GM18858 (cell line): Measurements from ENCODE around the gene DPP6.

Source experiments
- ATAC-seq: cut with Tn5 transposase; IDR thresholded peaks from one replicate; pipeline ENCODE4 v1.9.1; 2021; ENCODE audit not compliant: unreplicated experiment

The DPP6 gene

GRCh38 chr7:154440651-154441050, 388.5 kb downstream of the DPP6 start:
- no peak for ATAC-seq

- no peak for ATAC-seq
Measured at GRCh38 chr7:154441811-154442210, 389.6 kb downstream of the DPP6 start.

DNA sequence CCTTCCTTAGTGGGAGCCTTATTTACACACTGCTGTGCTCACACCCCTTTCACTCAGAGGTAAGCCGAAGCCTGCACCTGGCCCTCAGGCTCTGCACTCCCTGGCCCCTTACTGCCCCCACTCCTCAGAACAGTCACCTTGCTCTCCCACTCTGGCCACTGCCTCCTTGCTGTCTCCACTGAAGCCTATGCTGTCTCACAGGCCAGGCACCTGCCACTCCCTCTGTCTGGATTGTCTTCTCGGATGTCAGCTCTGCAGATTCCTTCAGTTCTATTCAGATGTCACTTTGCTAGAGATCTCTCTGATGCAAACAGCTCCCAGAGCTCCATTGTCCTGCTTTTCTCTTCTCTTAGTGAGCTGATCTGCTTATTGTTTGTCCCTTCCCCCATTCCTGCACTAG, 390.7 kb downstream of the DPP6 start:
- ATAC-seq, result no peak

GRCh38 chr7:154450451-154450850, 398.3 kb downstream of the DPP6 start:
- ATAC-seq, result no peak

DNA sequence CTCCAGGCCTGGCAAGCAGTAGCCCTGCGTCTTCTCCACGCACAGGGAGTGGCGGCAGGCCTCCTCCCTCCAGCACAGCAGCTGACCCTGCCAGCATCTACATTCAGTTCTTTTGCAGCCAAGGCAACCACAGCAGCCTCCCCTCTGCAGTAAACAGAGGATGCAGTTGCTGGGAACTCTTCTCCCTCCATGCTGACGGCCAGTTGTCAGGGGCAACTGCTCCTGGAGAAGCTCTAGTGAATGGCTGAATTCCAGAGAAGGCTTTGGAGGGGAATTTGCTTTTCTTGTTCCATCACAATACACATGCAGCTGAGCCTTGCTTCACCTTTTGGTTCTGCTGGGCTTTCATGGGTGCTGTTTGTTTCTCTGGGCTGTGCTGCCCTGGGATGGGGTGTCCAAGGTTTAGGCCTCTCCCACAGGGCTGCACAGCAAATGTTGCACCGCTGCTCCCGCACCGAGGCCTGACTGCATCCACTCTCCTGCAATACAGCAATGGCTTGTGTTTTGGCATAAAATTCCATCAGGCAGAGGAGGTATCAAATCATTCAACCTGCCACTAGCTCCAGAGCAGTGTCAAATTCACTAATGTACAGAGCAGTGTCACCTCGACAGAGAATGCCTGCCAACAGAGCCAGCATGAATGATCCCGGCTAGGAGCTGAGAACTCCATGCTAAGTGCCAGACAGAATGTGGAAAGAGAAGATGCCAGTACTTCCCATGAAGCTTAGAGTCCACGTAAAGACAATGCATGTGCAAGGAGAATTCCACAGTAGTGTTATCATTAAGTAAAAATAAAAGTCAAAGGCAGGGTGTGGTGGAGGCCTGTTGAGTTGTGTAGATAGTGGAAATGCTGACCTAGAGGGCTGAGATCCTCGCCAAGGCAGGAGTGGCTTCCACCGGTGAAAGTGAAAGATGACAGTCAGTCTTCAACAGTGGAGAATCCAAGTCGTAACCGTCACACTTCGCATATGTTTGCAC, 399.6 kb downstream of the DPP6 start:
- no peak for ATAC-seq

DNA sequence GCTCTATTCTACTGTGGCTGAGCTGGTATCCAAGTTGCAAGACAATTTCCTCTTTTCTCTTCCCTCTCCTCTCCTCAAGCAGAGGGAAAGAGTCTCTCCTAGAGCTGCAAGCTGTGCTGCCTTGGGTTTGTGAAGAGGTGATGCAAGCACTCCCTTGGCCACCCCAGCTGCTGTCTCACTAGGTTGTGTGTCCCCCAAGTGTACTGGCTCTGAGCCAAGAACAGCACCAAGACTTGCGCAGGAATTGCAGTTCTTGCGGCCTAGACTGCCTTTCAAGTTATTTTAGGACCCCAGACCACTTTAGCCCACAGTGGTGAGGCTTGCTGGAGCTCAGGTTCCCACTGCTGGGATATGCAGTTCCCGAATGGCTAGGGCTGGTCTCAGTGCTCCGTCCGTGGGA, 411.6 kb downstream of the DPP6 start:
- ATAC-seq, result no peak

GRCh38 chr7:154469652-154470051, 417.5 kb downstream of the DPP6 start:
- no peak for ATAC-seq

GRCh38 chr7:154472343-154472742, 420.1 kb downstream of the DPP6 start:
- ATAC-seq, result no peak

GRCh38 chr7:154473360-154473759, 421.2 kb downstream of the DPP6 start:
- no peak for ATAC-seq

DNA sequence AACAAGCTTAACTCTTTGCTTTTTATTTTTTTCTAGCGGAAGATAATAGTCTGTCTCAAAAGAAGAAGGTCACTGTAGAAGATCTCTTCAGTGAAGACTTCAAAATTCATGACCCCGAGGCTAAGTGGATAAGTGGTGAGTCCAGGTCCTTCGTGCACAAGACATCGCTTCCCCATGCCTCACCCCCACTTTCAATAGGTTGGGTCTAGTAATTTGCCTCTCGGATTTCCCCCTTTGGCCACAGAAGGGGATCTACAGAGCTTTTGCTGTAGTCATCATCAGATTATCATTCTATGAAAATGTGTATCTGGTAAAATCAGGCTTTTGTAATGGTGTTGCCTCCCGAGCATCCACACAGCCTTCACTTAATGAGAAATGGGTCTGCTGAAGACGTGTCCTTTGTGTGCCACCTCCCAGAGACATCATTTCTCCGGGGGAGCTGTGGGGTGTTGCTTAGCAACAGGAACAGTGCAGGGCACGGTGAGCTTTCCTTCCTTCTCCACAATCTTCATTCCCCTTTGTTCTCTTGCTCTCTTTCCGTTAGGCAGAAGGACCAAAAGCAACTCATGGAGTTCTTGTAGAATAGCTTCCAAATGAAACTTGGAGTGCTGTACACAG, 422.8 kb downstream of the DPP6 start:
- no peak for ATAC-seq

DNA sequence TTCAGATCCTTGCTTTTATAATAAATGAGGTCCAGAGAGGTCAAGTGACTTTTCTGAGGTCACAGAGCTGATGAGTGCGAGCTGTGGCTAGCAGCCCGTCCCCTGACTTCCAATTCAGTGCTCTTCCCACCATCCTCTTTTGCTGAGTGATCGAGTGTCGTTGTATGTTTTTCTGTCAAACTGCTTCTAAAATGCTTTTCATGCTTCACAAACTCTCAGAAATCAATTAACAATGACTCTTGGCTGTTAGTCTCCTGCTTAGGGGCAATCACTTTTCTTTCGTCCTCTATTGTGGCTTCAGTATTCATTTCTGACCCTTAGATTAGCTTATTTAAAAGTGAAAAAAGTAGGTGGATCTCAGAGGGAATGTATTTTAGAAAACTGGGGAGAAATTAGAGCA, 423.7 kb downstream of the DPP6 start:
- ATAC-seq, result no peak

DNA sequence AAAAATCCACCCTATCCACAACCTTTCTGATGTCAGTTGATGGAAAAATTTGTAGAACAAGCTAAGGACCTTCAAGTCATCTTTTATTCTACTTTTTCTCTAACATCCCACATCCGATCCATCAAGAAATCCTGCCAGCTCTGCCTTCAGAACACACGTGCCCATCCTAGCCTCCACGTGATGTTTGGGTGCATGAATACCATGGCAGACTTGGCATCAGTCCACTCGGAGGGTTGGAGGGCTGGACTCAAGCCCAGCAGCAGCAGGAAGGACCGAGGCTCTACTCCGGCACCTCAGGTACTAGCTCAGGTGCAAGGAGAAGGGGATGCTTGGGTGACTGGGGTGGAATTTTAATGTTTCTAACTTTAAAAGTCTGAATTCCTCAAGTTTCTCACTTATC, 428.6 kb downstream of the DPP6 start:
- no peak for ATAC-seq

DNA sequence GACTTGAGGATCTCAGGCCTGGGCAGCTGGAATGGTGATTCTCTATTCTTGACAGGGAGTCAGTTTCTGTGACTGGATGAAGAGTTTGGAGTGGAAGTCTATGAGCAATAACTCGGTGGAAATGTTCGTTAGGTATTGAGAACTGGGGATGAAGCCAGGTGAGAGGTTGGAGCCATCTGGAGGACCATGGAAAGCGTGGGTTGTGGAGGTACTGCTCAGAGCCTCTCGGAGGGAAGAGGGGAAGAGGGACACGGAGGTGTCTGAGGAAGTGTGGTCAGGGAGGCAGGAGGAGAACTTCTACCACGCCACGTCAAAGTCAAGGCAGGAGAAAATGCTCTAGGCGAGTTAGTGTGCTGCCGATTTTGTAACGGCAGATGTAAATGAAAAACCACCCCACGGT, 430.7 kb downstream of the DPP6 start:
- ATAC-seq, result no peak

- no peak for ATAC-seq
Measured at GRCh38 chr7:154484406-154484805, 432.2 kb downstream of the DPP6 start.

- no peak for ATAC-seq
Measured at GRCh38 chr7:154484943-154485342, 432.7 kb downstream of the DPP6 start.

GRCh38 chr7:154489897-154490296, 437.7 kb downstream of the DPP6 start:
- ATAC-seq, result no peak

GRCh38 chr7:154493594-154493993, 441.4 kb downstream of the DPP6 start:
- ATAC-seq, result no peak

GRCh38 chr7:154497751-154498150, 445.6 kb downstream of the DPP6 start:
- ATAC-seq, result no peak

GRCh38 chr7:154503962-154504550, 451.9 kb downstream of the DPP6 start:
- ATAC-seq, result no peak

DNA sequence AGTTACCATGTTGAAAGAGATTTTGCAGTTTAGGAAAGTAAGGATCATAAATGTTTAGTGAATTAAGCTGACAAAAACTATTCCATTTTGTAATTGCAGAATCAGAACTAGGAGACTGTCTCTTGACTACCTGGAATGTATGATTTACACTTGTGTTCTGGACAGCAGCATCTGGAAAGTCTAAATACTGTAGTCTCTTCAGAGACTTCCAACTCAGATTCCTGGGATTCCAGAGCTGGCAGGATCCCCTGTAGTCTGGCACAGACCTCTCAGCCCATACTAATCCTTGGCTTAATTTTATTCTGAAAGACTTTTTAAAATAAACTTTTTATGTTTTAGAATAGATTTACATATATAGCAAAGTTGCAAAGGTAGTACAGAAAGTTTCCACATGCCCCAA, 452.7 kb downstream of the DPP6 start:
- ATAC-seq, result no peak

- no peak for ATAC-seq
Measured at GRCh38 chr7:154505362-154505761, 453.2 kb downstream of the DPP6 start.

GRCh38 chr7:154509192-154509591, 457.0 kb downstream of the DPP6 start:
- ATAC-seq, result no peak
